ENCODE results near the gene CRMP1. TPM values are rescaled to one million over a fixed set of nuclear protein-coding genes. Genes with fewer than 3 reads are reported as not detected.
A peak's percentile ranks its signal among the peaks of the same experiment; 100 is the strongest.

The CRMP1 gene
- total RNA-seq, 4 donors from 2014 or later = 0.64 to 0.76 TPM; not detected in 2

DNA sequence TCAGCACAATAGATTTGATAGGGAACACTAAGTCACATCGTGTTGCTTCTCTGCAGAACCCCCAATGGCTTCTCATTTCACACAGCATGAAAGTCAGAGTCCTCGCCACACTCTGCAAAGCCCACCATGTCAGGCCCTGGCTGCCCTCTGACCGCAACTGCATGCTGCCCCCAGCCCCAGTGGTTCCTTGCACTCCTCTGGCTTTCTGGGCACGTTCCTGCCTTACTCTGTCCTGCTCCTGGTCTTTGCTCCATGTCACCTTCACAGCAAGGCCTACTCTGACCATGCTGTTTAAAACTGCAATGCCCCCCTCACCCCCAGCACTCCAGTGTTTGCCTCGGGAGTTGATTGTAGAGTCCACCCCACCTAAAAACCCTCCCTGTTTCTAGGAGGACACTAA, 103.7 kb downstream of the CRMP1 start:
- Histone ChIP-seq H3K36me3 (peaks cover 35% of the 10 kb centered on the region), H3K27ac (no peak overlapping the region), H3K27me3 (no peaks in the 10 kb centered on the region), H3K9me3 (no peaks in the 10 kb centered on the region), H3K4me1 (no peaks in the 10 kb centered on the region), H3K4me3 (no peak overlapping the region)
- peak in 1 of 2 donors; percentile 24 for DNase-seq (ENCODE audit: low spot score in 2 of 2)
- 90% methylated on average over 5 of the region's 5 CpGs for WGBS
- TF ChIP-seq EP300 (IDR thresholded peaks at IDR 0.05) (no peak), POLR2AphosphoS5 (IDR thresholded peaks at IDR 0.05) (no peak), POLR2A (IDR thresholded peaks at IDR 0.05) (no peak), CTCF (IDR thresholded peaks at IDR 0.05) (no peak)

GRCh38 chr4:5788144-5788543, 104.7 kb downstream of the CRMP1 start:
- no peaks in the 10 kb centered on the region for H3K27me3 ChIP-seq
- TF ChIP-seq CTCF (IDR thresholded peaks at IDR 0.05) (no peak), POLR2A (IDR thresholded peaks at IDR 0.05) (no peak), EP300 (IDR thresholded peaks at IDR 0.05) (no peak), POLR2AphosphoS5 (IDR thresholded peaks at IDR 0.05) (no peak)
- H3K9me3 ChIP-seq = no peaks in the 10 kb centered on the region
- H3K4me1 ChIP-seq = no peaks in the 10 kb centered on the region
- DNase-seq (ENCODE audit: low spot score in 2 of 2) = peak in 1 of 2 donors; percentile 31
- H3K27ac ChIP-seq = no peak overlapping the region
- WGBS = 35% methylated on average over 2 of the region's 2 CpGs
- H3K36me3 ChIP-seq = peaks cover 37% of the 10 kb centered on the region
- H3K4me3 ChIP-seq = no peak overlapping the region

DNA sequence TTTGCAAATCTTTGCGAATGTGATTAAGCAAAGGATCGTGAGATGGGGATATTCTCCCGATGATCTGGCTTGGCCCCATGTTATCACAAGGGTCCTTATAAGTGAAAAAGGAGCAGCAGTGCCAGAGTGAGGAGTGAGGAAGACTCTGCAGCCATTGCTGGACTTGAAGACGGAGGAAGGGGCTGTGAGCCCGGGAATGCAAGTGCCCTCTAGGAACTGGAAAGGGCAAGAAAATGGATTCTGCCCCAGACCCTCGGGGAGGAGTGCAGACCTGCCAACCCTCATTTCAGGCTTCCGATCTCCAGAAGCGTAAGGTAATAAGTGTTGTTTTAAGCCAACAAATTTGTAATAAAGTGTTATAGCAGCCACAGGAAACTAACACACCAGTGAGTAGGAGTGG, 105.6 kb downstream of the CRMP1 start:
- Histone ChIP-seq H3K27me3 (no peaks in the 10 kb centered on the region), H3K27ac (no peak overlapping the region), H3K9me3 (no peaks in the 10 kb centered on the region), H3K36me3 (peaks cover 37% of the 10 kb centered on the region), H3K4me3 (no peak overlapping the region), H3K4me1 (no peaks in the 10 kb centered on the region)
- 96% methylated on average over 8 of the region's 8 CpGs for WGBS
- DNase-seq (ENCODE audit: low spot score in 2 of 2) = peak in 1 of 2 donors; percentile 35
- no peak for TF ChIP-seq CTCF (IDR thresholded peaks at IDR 0.05)
- TF ChIP-seq EP300 (IDR thresholded peaks at IDR 0.05) = no peak
- no peak for TF ChIP-seq POLR2A (IDR thresholded peaks at IDR 0.05)
- TF ChIP-seq POLR2AphosphoS5 (IDR thresholded peaks at IDR 0.05) = no peak

GRCh38 chr4:5785806-5786680, 106.8 kb downstream of the CRMP1 start:
- no peaks in the 10 kb centered on the region for H3K9me3 ChIP-seq
- H3K36me3 ChIP-seq = peaks cover 37% of the 10 kb centered on the region
- no peaks in the 10 kb centered on the region for H3K4me1 ChIP-seq
- no peak overlapping the region for H3K4me3 ChIP-seq
- no peaks in the 10 kb centered on the region for H3K27me3 ChIP-seq
- TF ChIP-seq POLR2A (IDR thresholded peaks at IDR 0.05) = no peak
- no peak for TF ChIP-seq CTCF (IDR thresholded peaks at IDR 0.05)
- TF ChIP-seq EP300 (IDR thresholded peaks at IDR 0.05) = no peak
- TF ChIP-seq POLR2AphosphoS5 (IDR thresholded peaks at IDR 0.05) = no peak
- no peak overlapping the region for H3K27ac ChIP-seq
- 86% methylated on average over 9 of the region's 9 CpGs for WGBS
- peak in 1 of 2 donors; percentile 13 for DNase-seq (ENCODE audit: low spot score in 2 of 2)

DNA sequence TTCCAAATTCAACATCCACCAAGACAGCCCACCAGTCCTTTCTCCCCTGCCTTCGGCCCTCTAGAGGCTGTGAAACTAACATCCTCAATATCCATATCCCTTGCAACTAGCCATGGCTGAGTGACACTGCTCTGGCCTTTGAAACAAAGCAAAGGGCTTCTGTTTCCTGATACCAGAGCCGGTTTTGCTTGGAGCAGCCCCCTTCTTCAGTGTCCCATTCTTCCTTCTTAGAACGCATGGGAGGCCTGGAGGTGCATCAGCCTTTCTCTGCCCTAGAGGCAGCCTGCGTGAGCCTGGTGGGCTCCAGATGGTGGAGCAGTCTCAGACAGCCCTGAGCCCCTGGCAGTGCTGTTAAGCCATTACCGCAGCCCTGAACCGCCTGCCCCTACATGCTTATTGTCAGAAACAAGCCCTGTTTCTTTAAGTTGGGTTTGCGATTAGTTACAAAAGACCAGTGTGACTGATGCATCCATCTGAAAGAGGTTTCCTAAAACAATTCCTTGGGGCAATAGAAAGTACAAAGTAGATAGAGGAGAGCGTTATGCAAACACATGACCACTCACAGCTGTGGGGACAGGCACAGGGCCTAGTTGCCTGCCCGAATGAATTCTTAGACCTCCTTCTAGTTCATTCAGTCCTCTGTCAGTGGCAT, 107.8 kb downstream of the CRMP1 start:
- TF ChIP-seq POLR2A (IDR thresholded peaks at IDR 0.05) (no peak), CTCF (IDR thresholded peaks at IDR 0.05) (no peak), EP300 (IDR thresholded peaks at IDR 0.05) (no peak), POLR2AphosphoS5 (IDR thresholded peaks at IDR 0.05) (no peak)
- WGBS = 82% methylated on average over 9 of the region's 9 CpGs
- H3K36me3 ChIP-seq = peaks cover 37% of the 10 kb centered on the region
- H3K4me3 ChIP-seq = no peak overlapping the region
- H3K9me3 ChIP-seq = no peaks in the 10 kb centered on the region
- H3K4me1 ChIP-seq = no peaks in the 10 kb centered on the region
- H3K27me3 ChIP-seq = no peaks in the 10 kb centered on the region
- no peak overlapping the region for H3K27ac ChIP-seq
- peak in 1 of 2 donors; percentile 18 for DNase-seq (ENCODE audit: low spot score in 2 of 2)
